Endothelial cell of umbilical vein (primary cell): ENCODE results near the gene ZNF474. TPM values are rescaled to one million over a fixed set of nuclear protein-coding genes. Genes with fewer than 3 reads are reported as not detected.

ENCODE experiments used
- BruUV-seq: library from RNA; stranded (reverse); fragments of 400-500 nt; replicated peaks from 2 replicates; lab custom pipeline; 2021; lab: Mats Ljungman, UMichigan
- CTCF ChIA-PET: fragments of 300-600, 350-600 bp; sonication (Branson Sonifier 250); formaldehyde crosslinking; loops from one replicate; lab custom pipeline; 2021; ENCODE audit warnings: antibody characterized with exemption, inconsistent platforms; lab: Charles Lee
- POLR2A ChIA-PET: fragments of 300-600, 350-600 bp; sonication (Branson Sonifier 250); formaldehyde crosslinking; loops from one replicate; lab custom pipeline; 2021; ENCODE audit warnings: antibody characterized with exemption, inconsistent platforms; lab: Charles Lee
- DNase-seq: peaks from one replicate; pipeline ENCODE4 v3.0.0-alpha.2; 2011; ENCODE audit warnings: low read depth, low spot score
- FAIRE-seq: peaks from 2 replicates; lab custom pipeline; 2011; peaks lifted over from hg19 to GRCh38; lab: Jason Lieb, UNC
- H2AFZ ChIP-seq: 2 replicates; pipeline ENCODE4 v1.6.0; 2012; ENCODE audit warnings: low read depth, low read length, control low read depth, inconsistent platforms
- H3K27ac ChIP-seq: 2 replicates; pipeline ENCODE4 v1.5.1; 2011; ENCODE audit warnings: low read depth, mild to moderate bottlenecking, control low read depth, low read length, moderate library complexity; ENCODE audit not compliant: insufficient read depth
- H3K27me3 ChIP-seq, 2 experiments: 2 replicates each; pipeline versions ENCODE4 v1.6.0 to v1.6.1; 2011; ENCODE audit warnings: low read length in 2 of 2, mixed read lengths in 1 of 2; ENCODE audit not compliant: control insufficient read depth in 2 of 2, insufficient read depth in 2 of 2
- H3K36me3 ChIP-seq, 2 experiments: 2 replicates in 1 of 2; 3 replicates in 1 of 2; pipeline ENCODE4 v1.5.1; 2011; ENCODE audit warnings: low read length in 2 of 2, mild to moderate bottlenecking in 1 of 2, moderate library complexity in 1 of 2; ENCODE audit not compliant: control insufficient read depth in 2 of 2, insufficient read depth in 2 of 2; ENCODE audit errors: extremely low read depth in 1 of 2
- H3K4me1 ChIP-seq: 3 replicates; pipeline ENCODE4 v1.5.1; 2011; ENCODE audit warnings: mild to moderate bottlenecking, low read length; ENCODE audit not compliant: control insufficient read depth, insufficient read depth; ENCODE audit errors: extremely low read depth
- H3K4me2 ChIP-seq: 2 replicates; pipeline ENCODE4 v1.6.1; 2011; ENCODE audit warnings: low read length, control low read depth, mixed read lengths; ENCODE audit not compliant: insufficient read depth
- H3K4me3 ChIP-seq, 3 experiments: fragments of 200-600 bp in 1 of 3; sonication (generic), shearing (Covaris generic) in 1 of 3; replicated peaks in 1 of 3; 2 replicates each; pipeline ENCODE4 v1.5.1; 2011 to 2016; ENCODE audit warnings: control low read depth in 3 of 3, low read length in 3 of 3, mild to moderate bottlenecking in 2 of 3, inconsistent platforms in 1 of 3, low read depth in 1 of 3, moderate library complexity in 1 of 3; ENCODE audit not compliant: insufficient read depth in 1 of 3
- H3K79me2 ChIP-seq: 2 replicates; pipeline ENCODE4 v1.6.0; 2012; ENCODE audit warnings: low read length, inconsistent platforms; ENCODE audit not compliant: control insufficient read depth, insufficient read depth
- H3K9ac ChIP-seq: replicated peaks from 2 replicates; pipeline ENCODE3; 2011; ENCODE audit warnings: low read length, control low read depth; ENCODE audit not compliant: insufficient read depth; ENCODE audit errors: extremely low read depth
- H3K9me1 ChIP-seq: replicated peaks from 3 replicates; pipeline ENCODE4 v1.6.0; 2011; ENCODE audit warnings: mild to moderate bottlenecking, low read length; ENCODE audit not compliant: control insufficient read depth, insufficient read depth; ENCODE audit errors: extremely low read depth
- H3K9me3 ChIP-seq: replicated peaks from 2 replicates; pipeline ENCODE4 v1.5.1; 2012; ENCODE audit warnings: low read length, inconsistent platforms; ENCODE audit not compliant: control insufficient read depth, insufficient read depth
- H4K20me1 ChIP-seq: replicated peaks from 2 replicates; pipeline ENCODE3; 2011; ENCODE audit warnings: mild to moderate bottlenecking, low read length; ENCODE audit not compliant: control insufficient read depth, insufficient read depth; ENCODE audit errors: extremely low read depth
- EZH2 ChIP-seq: IDR thresholded peaks from 2 replicates; pipeline ENCODE4 v1.6.1; 2012; ENCODE audit warnings: borderline replicate concordance, low read depth, mild to moderate bottlenecking, moderate library complexity, low read length, inconsistent platforms; ENCODE audit not compliant: severe bottlenecking
- GATA2 ChIP-seq: IDR thresholded peaks from 2 replicates; pipeline ENCODE4 v1.7.0; 2011; ENCODE audit warnings: low read depth, mild to moderate bottlenecking, moderate library complexity, mixed read lengths, low read length; ENCODE audit not compliant: insufficient read length, insufficient read depth
- JUN ChIP-seq: IDR thresholded peaks from 2 replicates; pipeline ENCODE4 v1.6.1; 2011; ENCODE audit warnings: borderline replicate concordance, low read depth; ENCODE audit not compliant: insufficient read length, insufficient read depth
- MYC ChIP-seq: IDR thresholded peaks from one replicate; pipeline ENCODE4 v1.6.1; 2011; ENCODE audit warnings: mild to moderate bottlenecking, low read depth, low read length
- POLR2A ChIP-seq: IDR thresholded peaks from 2 replicates; pipeline ENCODE4 v1.6.1; 2012; ENCODE audit warnings: low read depth, mild to moderate bottlenecking, control low read depth, low read length
- dilution Hi-C: fragments of 300-500 bp; cut with MboI; formaldehyde crosslinking; loops from one replicate; pipeline ENCODE4 v1.15.0; 2019; ENCODE audit warnings: low sequenced_read_pairs; ENCODE audit not compliant: extremely low pct_ligation_motif_present
- intact Hi-C: fragments of 100-400 bp; cut with micrococcal nuclease; formaldehyde crosslinking; loops from one replicate; pipeline ENCODE4 v1.10.0; 2022
- polyA plus RNA-seq, 4 experiments: library from polyadenylated mRNA; depleted of rRNA in 3 of 4; stranded (reverse) in 3 of 4; unstranded in 1 of 4; fragments of >200 nt; gene quantifications; 2 replicates each; pipeline versions ENCODE4 v1.2.1 to v1.2.3, GENCODE V29; 2011 to 2012; ENCODE audit warnings: missing spikeins in 1 of 4
- total RNA-seq: library from RNA; stranded (reverse); gene quantifications from 2 replicates; pipeline ENCODE4 v1.2.3, GENCODE V29; 2021
- TF ChIP-seq, protein P1 (sequence below), 2 donors: IDR thresholded peaks; 1 replicate in 1 of 2; 2 replicates in 1 of 2; pipeline ENCODE4 v1.5.1; 2011; ENCODE audit warnings: low read length in 2 of 2, mild to moderate bottlenecking in 2 of 2, moderate library complexity in 2 of 2, control low read depth in 1 of 2, inconsistent platforms in 1 of 2, low read depth in 1 of 2; ENCODE audit not compliant: insufficient read depth in 1 of 2; ENCODE audit errors: extremely low read depth in 1 of 2

The ZNF474 gene
- total and polyA plus RNA-seq, 2 donors (not counting 3 experiments of a cell fraction or from before 2014, with no cell fraction given): 0.03 TPM; not detected in 1

DNA sequence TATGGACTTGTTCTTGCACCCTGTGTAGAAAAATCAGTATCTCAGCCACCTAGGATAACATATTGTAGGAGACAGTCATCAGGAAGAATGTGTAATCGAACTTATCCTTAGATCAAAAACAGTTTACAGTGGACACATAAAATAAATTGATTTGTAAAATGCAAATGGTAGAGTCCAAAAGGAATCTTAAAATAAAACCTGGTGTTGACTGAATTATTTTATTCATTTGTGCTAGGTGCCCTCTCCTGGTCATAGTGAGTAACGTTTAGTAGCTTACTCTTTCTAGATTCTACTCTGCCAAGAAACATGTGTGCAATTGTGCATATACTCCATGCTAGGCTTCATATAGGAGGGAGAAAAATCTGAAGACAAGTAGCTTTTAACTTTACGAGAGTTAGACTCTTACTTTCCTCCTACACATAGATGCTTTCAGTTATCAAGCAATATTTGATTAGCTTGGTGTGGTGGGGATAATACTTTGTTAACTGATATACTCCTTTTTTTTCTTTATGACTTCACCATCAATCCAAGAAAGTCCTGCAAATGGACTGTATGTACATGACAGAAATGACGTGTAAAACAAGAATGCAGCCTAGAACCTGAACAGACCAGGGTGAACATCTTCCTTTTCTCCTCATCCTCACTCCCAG is 27.6 kb upstream of the ZNF474 start:
- peaks cover 8% of the 10 kb centered on the region for H3K4me1 ChIP-seq
- H3K4me2 ChIP-seq: no peak overlapping the region
- H3K36me3 ChIP-seq: no peaks in the 10 kb centered on the region
- dilution Hi-C loops (no loop called here), intact Hi-C loops (loop anchor here (1.0 to 2.0 kb wide), 3 partner anchors 25 to 1445 kb away; no protein-coding TSS in a partner anchor)
- H3K4me3 ChIP-seq: no peak overlapping the region
- CTCF ChIA-PET: interaction anchor here (0.6 to 3.9 kb wide), 37 partner anchors 8 to 1655 kb away, joined by 3 to 77 read pairs (median 5); partner anchors contain the start of genes LOX, SRFBP1 and ZNF474
- DNase-seq (peak; percentile 64), FAIRE-seq (peak; percentile 50)
- H3K9me3 ChIP-seq: no peaks in the 10 kb centered on the region
- H3K79me2 ChIP-seq: no peaks in the 10 kb centered on the region
- H3K9me1 ChIP-seq: no peaks in the 10 kb centered on the region
- no peak overlapping the region for H2AFZ ChIP-seq
- POLR2A ChIA-PET: no interaction called here
- TF ChIP-seq, protein P1, sequence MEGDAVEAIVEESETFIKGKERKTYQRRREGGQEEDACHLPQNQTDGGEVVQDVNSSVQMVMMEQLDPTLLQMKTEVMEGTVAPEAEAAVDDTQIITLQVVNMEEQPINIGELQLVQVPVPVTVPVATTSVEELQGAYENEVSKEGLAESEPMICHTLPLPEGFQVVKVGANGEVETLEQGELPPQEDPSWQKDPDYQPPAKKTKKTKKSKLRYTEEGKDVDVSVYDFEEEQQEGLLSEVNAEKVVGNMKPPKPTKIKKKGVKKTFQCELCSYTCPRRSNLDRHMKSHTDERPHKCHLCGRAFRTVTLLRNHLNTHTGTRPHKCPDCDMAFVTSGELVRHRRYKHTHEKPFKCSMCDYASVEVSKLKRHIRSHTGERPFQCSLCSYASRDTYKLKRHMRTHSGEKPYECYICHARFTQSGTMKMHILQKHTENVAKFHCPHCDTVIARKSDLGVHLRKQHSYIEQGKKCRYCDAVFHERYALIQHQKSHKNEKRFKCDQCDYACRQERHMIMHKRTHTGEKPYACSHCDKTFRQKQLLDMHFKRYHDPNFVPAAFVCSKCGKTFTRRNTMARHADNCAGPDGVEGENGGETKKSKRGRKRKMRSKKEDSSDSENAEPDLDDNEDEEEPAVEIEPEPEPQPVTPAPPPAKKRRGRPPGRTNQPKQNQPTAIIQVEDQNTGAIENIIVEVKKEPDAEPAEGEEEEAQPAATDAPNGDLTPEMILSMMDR (IDR thresholded peaks at IDR 0.05; ENCODE audit: extremely low read depth in 1 of 2, insufficient read depth in 1 of 2, low read depth in 1 of 2, low read length in 2 of 2): peak; percentile 26 to 49
- TF ChIP-seq EZH2: no peak
- TF ChIP-seq POLR2A: no peak
- no peaks in the 10 kb centered on the region for H3K27me3 ChIP-seq
- no peaks in the 10 kb centered on the region for H4K20me1 ChIP-seq
- no peak overlapping the region for H3K9ac ChIP-seq
- BruUV-seq: no TSS peak
- H3K27ac ChIP-seq: no peak overlapping the region

DNA sequence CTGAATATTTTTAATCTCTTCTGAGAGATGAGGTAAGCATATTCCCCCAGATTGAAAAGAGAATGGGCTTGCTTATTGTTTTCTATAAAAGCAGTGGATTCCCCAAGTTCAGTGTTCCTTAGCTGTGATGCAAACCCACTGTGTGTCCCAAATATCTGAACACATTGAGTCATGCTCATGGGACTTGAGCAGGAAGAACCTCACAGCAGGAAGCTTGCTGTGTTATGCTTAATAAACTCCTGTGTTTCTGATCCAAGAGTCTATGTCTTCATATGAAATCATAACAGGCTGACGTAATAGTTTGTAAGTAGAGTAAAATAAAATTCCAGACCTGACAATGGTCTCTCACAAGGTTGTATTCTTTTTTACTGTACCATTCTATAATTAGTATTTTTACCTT is 26.5 kb upstream of the ZNF474 start:
- H3K9me1 ChIP-seq: no peaks in the 10 kb centered on the region
- H3K4me3 ChIP-seq: no peak overlapping the region
- ChIA-PET POLR2A (no interaction called here), CTCF (interaction anchor here (1.1 to 3.9 kb wide), 10 partner anchors 9 to 143 kb away, joined by 3 to 77 read pairs (median 46); partner anchors contain the start of genes LOX and SRFBP1)
- no peak overlapping the region for H3K4me2 ChIP-seq
- intact Hi-C loops (no loop called here), dilution Hi-C loops (no loop called here)
- FAIRE-seq: peak; percentile 90
- H3K27ac ChIP-seq: no peak overlapping the region
- no peaks in the 10 kb centered on the region for H3K36me3 ChIP-seq
- BruUV-seq: no TSS peak
- TF ChIP-seq GATA2 (no peak), JUN (peak; percentile 51), MYC (no peak)
- peaks cover 8% of the 10 kb centered on the region for H3K4me1 ChIP-seq
- peak; percentile 52 for DNase-seq
- H2AFZ ChIP-seq: peak overlapping the region; percentile 74
- H3K9ac ChIP-seq: no peak overlapping the region
- no peaks in the 10 kb centered on the region for H4K20me1 ChIP-seq
- H3K27me3 ChIP-seq: no peaks in the 10 kb centered on the region
- H3K79me2 ChIP-seq: no peaks in the 10 kb centered on the region
- H3K9me3 ChIP-seq: no peaks in the 10 kb centered on the region
